Measurements from ENCODE around the gene ACSL3.

DNA sequence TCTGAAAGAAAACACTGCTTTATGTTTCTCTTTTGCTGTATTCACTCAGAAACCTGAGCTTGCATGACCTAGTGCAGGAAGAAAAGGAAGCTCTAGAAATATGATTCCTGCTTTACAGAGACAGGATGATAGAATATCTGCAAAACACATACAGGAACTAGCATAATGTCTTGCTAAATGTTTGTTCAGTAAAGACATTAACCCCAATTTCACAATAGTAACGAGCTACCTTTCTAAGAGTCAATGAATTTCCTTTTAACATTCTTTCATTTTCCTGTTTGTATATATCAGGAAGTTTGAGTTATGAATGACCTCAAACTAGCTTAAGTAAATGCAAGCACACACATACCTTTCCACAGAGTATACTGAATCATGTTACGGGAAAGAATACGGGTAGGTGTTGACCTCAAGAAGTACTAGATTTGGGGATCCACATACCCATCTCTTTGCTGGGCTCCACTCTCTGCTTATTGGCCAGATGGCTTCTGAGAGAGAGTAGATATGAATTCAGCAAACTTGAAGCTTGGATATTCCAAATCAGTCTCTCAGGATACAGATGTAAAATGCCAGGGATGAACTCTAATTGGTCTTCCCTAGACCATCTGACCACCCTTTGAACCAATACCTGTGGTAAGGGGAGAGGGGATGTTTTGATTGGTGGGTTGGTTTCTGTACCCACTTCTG, 18.2 kb upstream of the ACSL3 start:
- no peak for TF ChIP-seq POLR2A (IDR thresholded peaks at IDR 0.05)
- TF ChIP-seq, protein P1, sequence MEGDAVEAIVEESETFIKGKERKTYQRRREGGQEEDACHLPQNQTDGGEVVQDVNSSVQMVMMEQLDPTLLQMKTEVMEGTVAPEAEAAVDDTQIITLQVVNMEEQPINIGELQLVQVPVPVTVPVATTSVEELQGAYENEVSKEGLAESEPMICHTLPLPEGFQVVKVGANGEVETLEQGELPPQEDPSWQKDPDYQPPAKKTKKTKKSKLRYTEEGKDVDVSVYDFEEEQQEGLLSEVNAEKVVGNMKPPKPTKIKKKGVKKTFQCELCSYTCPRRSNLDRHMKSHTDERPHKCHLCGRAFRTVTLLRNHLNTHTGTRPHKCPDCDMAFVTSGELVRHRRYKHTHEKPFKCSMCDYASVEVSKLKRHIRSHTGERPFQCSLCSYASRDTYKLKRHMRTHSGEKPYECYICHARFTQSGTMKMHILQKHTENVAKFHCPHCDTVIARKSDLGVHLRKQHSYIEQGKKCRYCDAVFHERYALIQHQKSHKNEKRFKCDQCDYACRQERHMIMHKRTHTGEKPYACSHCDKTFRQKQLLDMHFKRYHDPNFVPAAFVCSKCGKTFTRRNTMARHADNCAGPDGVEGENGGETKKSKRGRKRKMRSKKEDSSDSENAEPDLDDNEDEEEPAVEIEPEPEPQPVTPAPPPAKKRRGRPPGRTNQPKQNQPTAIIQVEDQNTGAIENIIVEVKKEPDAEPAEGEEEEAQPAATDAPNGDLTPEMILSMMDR (IDR thresholded peaks at IDR 0.05) = no peak
